Neural cell (in vitro differentiated cells): Measurements from ENCODE around the gene WWC2. TPM values are rescaled to one million over a fixed set of nuclear protein-coding genes. Genes with fewer than 3 reads are reported as not detected.

ENCODE experiments used
- H2AFZ ChIP-seq: fragments of 200-600, 300-800 bp; sonication (generic), shearing (Covaris generic); 2 replicates; pipeline ENCODE4 v1.6.0; 2014; ENCODE audit warnings: low read depth, mild to moderate bottlenecking, antibody characterized with exemption, low read length, moderate library complexity
- H3F3A ChIP-seq: fragments of 200-600 bp; shearing (Covaris generic); 2 replicates; pipeline ENCODE4 v1.6.1; 2016; ENCODE audit warnings: mild to moderate bottlenecking, moderate library complexity, mixed read lengths, antibody characterized with exemption, low read length; ENCODE audit not compliant: insufficient read depth, poor library complexity, severe bottlenecking
- H3K27ac ChIP-seq: fragments of 200-600, 300-800 bp; sonication (generic), shearing (Covaris generic); 2 replicates; pipeline ENCODE4 v1.5.1; 2014; ENCODE audit warnings: mild to moderate bottlenecking, low read length, moderate library complexity
- H3K27me3 ChIP-seq: fragments of 300-800, 200-600 bp; sonication (generic), shearing (Covaris generic); 2 replicates; pipeline ENCODE4 v1.6.0; 2014; ENCODE audit warnings: mild to moderate bottlenecking, low read depth, low read length, moderate library complexity; ENCODE audit not compliant: insufficient read depth
- H3K36me3 ChIP-seq: fragments of 300-800, 200-600 bp; sonication (generic), shearing (Covaris generic); 2 replicates; pipeline ENCODE4 v1.5.1; 2014; ENCODE audit warnings: mild to moderate bottlenecking, antibody characterized with exemption, low read length, moderate library complexity; ENCODE audit not compliant: insufficient read depth
- H3K4me2 ChIP-seq: fragments of 300-800, 200-600 bp; sonication (generic), shearing (Covaris generic); 2 replicates; pipeline ENCODE4 v1.6.0; 2014; ENCODE audit warnings: mild to moderate bottlenecking, low read length
- H3K4me3 ChIP-seq: fragments of 300-800, 200-600 bp; sonication (generic), shearing (Covaris generic); 2 replicates; pipeline ENCODE4 v1.5.1; 2014; ENCODE audit warnings: mild to moderate bottlenecking, low read length, moderate library complexity
- H3K79me2 ChIP-seq: fragments of 200-600 bp; shearing (Covaris generic); replicated peaks from 2 replicates; pipeline ENCODE4 v1.6.0; 2014; ENCODE audit warnings: mild to moderate bottlenecking, low read length, moderate library complexity; ENCODE audit not compliant: insufficient read depth
- H3K9ac ChIP-seq: fragments of 300-800, 200-600 bp; sonication (generic), shearing (Covaris generic); 2 replicates; pipeline ENCODE4 v1.6.1; 2016; ENCODE audit warnings: mild to moderate bottlenecking, low read length, mixed read lengths
- H3K9me2 ChIP-seq: fragments of 200-600 bp; shearing (Covaris generic); 2 replicates; pipeline ENCODE4 v1.6.1; 2016; ENCODE audit warnings: mild to moderate bottlenecking, low read length, mixed read lengths; ENCODE audit not compliant: insufficient read depth
- H3K9me3 ChIP-seq: fragments of 200-600, 300-800 bp; sonication (generic), shearing (Covaris generic); 2 replicates; pipeline ENCODE4 v1.6.1; 2016; ENCODE audit warnings: mild to moderate bottlenecking, mixed run types, low read length, moderate library complexity, mixed read lengths
- H4K20me1 ChIP-seq: fragments of 200-600 bp; shearing (Covaris generic); 2 replicates; pipeline ENCODE4 v1.6.1; 2016; ENCODE audit warnings: mild to moderate bottlenecking, mixed run types; ENCODE audit not compliant: insufficient read depth
- EP300 ChIP-seq: fragments of 450-650 bp; conservative IDR thresholded peaks from 2 replicates; pipeline ENCODE4 v1.6.1; 2014; ENCODE audit warnings: antibody characterized with exemption, mild to moderate bottlenecking, moderate library complexity; ENCODE audit not compliant: poor library complexity, severe bottlenecking
- EZH2 ChIP-seq: fragments of 200-600, 300-800 bp; shearing (Covaris generic), sonication (generic); IDR thresholded peaks from 2 replicates; pipeline ENCODE4 v1.6.1; 2014; ENCODE audit warnings: antibody characterized with exemption, low read length, borderline replicate concordance, mild to moderate bottlenecking; ENCODE audit not compliant: insufficient read depth, poor library complexity, severe bottlenecking
- MXI1 ChIP-seq: fragments of 450-650 bp; conservative IDR thresholded peaks from 2 replicates; pipeline ENCODE4 v1.6.1; 2014; ENCODE audit warnings: antibody characterized with exemption, mild to moderate bottlenecking; ENCODE audit not compliant: poor library complexity, severe bottlenecking
- POLR2AphosphoS5 ChIP-seq: IDR thresholded peaks from 2 replicates; pipeline ENCODE4 v1.6.1; 2012
- RAD21 ChIP-seq: fragments of 450-650 bp; conservative IDR thresholded peaks from 2 replicates; pipeline ENCODE4 v1.6.1; 2014; ENCODE audit warnings: antibody characterized with exemption, mild to moderate bottlenecking, moderate library complexity
- SMC3 ChIP-seq: fragments of 450-650 bp; conservative IDR thresholded peaks from 2 replicates; pipeline ENCODE4 v1.6.1; 2014; ENCODE audit warnings: antibody characterized with exemption, mild to moderate bottlenecking, moderate library complexity; ENCODE audit not compliant: poor library complexity
- TAF1 ChIP-seq: IDR thresholded peaks from 2 replicates; pipeline ENCODE4 v1.6.1; 2012; ENCODE audit warnings: low read depth
- polyA plus RNA-seq: library from polyadenylated mRNA; depleted of rRNA; stranded (reverse); fragments of >200 nt; gene quantifications from 2 replicates; pipeline ENCODE4 v1.2.3, GENCODE V29; 2014
- TF ChIP-seq, protein P1 (sequence below): fragments of 450-650 bp; IDR thresholded peaks from 2 replicates; pipeline ENCODE4 v1.5.1; 2014; ENCODE audit warnings: antibody characterized with exemption, mild to moderate bottlenecking, moderate library complexity; ENCODE audit not compliant: poor library complexity, severe bottlenecking
- TF ChIP-seq, protein P2 (sequence below): IDR thresholded peaks from 2 replicates; pipeline ENCODE4 v1.6.1; 2012; ENCODE audit warnings: borderline replicate concordance

The WWC2 gene
- polyA plus RNA-seq, 1 donor from 2014 or later = 5.7 TPM

- Histone ChIP-seq H3K36me3 (no peaks in the 10 kb centered on the region), H3K4me2 (no peak overlapping the region), H3K9ac (no peak overlapping the region), H3K79me2 (no peaks in the 10 kb centered on the region), H3F3A (no peaks in the 10 kb centered on the region), H3K27me3 (no peaks in the 10 kb centered on the region), H4K20me1 (no peaks in the 10 kb centered on the region), H2AFZ (no peak overlapping the region), H3K9me2 (no peaks in the 10 kb centered on the region), H3K9me3 (no peaks in the 10 kb centered on the region), H3K27ac (no peak overlapping the region), H3K4me3 (no peak overlapping the region)
- TF ChIP-seq, protein P1, sequence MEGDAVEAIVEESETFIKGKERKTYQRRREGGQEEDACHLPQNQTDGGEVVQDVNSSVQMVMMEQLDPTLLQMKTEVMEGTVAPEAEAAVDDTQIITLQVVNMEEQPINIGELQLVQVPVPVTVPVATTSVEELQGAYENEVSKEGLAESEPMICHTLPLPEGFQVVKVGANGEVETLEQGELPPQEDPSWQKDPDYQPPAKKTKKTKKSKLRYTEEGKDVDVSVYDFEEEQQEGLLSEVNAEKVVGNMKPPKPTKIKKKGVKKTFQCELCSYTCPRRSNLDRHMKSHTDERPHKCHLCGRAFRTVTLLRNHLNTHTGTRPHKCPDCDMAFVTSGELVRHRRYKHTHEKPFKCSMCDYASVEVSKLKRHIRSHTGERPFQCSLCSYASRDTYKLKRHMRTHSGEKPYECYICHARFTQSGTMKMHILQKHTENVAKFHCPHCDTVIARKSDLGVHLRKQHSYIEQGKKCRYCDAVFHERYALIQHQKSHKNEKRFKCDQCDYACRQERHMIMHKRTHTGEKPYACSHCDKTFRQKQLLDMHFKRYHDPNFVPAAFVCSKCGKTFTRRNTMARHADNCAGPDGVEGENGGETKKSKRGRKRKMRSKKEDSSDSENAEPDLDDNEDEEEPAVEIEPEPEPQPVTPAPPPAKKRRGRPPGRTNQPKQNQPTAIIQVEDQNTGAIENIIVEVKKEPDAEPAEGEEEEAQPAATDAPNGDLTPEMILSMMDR = no peak
- TF ChIP-seq TAF1 (no peak), SMC3 (no peak), RAD21 (no peak), MXI1 (no peak), EP300 (no peak), EZH2 (no peak), POLR2AphosphoS5 (no peak)
- TF ChIP-seq, protein P2, sequence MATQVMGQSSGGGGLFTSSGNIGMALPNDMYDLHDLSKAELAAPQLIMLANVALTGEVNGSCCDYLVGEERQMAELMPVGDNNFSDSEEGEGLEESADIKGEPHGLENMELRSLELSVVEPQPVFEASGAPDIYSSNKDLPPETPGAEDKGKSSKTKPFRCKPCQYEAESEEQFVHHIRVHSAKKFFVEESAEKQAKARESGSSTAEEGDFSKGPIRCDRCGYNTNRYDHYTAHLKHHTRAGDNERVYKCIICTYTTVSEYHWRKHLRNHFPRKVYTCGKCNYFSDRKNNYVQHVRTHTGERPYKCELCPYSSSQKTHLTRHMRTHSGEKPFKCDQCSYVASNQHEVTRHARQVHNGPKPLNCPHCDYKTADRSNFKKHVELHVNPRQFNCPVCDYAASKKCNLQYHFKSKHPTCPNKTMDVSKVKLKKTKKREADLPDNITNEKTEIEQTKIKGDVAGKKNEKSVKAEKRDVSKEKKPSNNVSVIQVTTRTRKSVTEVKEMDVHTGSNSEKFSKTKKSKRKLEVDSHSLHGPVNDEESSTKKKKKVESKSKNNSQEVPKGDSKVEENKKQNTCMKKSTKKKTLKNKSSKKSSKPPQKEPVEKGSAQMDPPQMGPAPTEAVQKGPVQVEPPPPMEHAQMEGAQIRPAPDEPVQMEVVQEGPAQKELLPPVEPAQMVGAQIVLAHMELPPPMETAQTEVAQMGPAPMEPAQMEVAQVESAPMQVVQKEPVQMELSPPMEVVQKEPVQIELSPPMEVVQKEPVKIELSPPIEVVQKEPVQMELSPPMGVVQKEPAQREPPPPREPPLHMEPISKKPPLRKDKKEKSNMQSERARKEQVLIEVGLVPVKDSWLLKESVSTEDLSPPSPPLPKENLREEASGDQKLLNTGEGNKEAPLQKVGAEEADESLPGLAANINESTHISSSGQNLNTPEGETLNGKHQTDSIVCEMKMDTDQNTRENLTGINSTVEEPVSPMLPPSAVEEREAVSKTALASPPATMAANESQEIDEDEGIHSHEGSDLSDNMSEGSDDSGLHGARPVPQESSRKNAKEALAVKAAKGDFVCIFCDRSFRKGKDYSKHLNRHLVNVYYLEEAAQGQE = no peak
Observed at GRCh38 chr4:183286590-183287308, 187.7 kb downstream of the WWC2 start.

- H3K9ac ChIP-seq = no peak overlapping the region
- no peaks in the 10 kb centered on the region for H3K9me2 ChIP-seq
- no peaks in the 10 kb centered on the region for H3K36me3 ChIP-seq
- no peak overlapping the region for H3K27ac ChIP-seq
- TF ChIP-seq EZH2 = no peak
- no peak for TF ChIP-seq EP300
- TF ChIP-seq, protein P2 = no peak
- TF ChIP-seq MXI1 = no peak
- H3K4me2 ChIP-seq = no peak overlapping the region
- H3K9me3 ChIP-seq = no peaks in the 10 kb centered on the region
- H3K79me2 ChIP-seq = no peaks in the 10 kb centered on the region
- H4K20me1 ChIP-seq = no peaks in the 10 kb centered on the region
- no peak overlapping the region for H3K4me3 ChIP-seq
- H3F3A ChIP-seq = no peaks in the 10 kb centered on the region
- no peaks in the 10 kb centered on the region for H3K27me3 ChIP-seq
- H2AFZ ChIP-seq = no peak overlapping the region
Observed at GRCh38 chr4:183287309-183287659, 188.2 kb downstream of the WWC2 start.
